ENCODE results near the gene C1QTNF7.

C1QTNF7 gene

GRCh38 chr4:15413010-15413622, 14.7 kb upstream of the C1QTNF7 start:
- TF ChIP-seq EZH2phosphoT487 (IDR thresholded peaks at IDR 0.05; ENCODE audit: low read depth) = no peak
- no peak for TF ChIP-seq CTCF (IDR thresholded peaks at IDR 0.05; ENCODE audit: low read depth, low read length)
- no peak overlapping the region for H3K4me2 ChIP-seq (ENCODE audit: low read length)
- H4K20me1 ChIP-seq (ENCODE audit: insufficient read depth, low read length) = no peaks in the 10 kb centered on the region
- H3K27ac ChIP-seq (ENCODE audit: low read length) = no peak overlapping the region
- no peak overlapping the region for H3K4me3 ChIP-seq (ENCODE audit: low read length)
- H3K27me3 ChIP-seq (ENCODE audit: low read depth, low read length) = no peaks in the 10 kb centered on the region
- peaks cover 34% of the 10 kb centered on the region for H3K4me1 ChIP-seq (ENCODE audit: low read length)
- H3K79me2 ChIP-seq (ENCODE audit: low read length) = no peaks in the 10 kb centered on the region
- no peak overlapping the region for H3K9ac ChIP-seq (ENCODE audit: low read length)
- no peaks in the 10 kb centered on the region for H3K9me3 ChIP-seq (ENCODE audit: insufficient read depth, low read length)
- H2AFZ ChIP-seq (ENCODE audit: low read depth, low read length) = no peak overlapping the region
- H3K36me3 ChIP-seq (replicated peaks; ENCODE audit: low read depth, low read length) = no peaks in the 10 kb centered on the region

- Histone ChIP-seq H3K9ac (ENCODE audit: low read length) (no peak overlapping the region), H3K9me3 (ENCODE audit: insufficient read depth, low read length) (no peaks in the 10 kb centered on the region), H3K4me1 (ENCODE audit: low read length) (peaks cover 34% of the 10 kb centered on the region), H3K27ac (ENCODE audit: low read length) (no peak overlapping the region), H2AFZ (ENCODE audit: low read depth, low read length) (no peak overlapping the region), H3K36me3 (replicated peaks; ENCODE audit: low read depth, low read length) (no peaks in the 10 kb centered on the region), H3K79me2 (ENCODE audit: low read length) (no peaks in the 10 kb centered on the region), H3K4me3 (ENCODE audit: low read length) (no peak overlapping the region), H4K20me1 (ENCODE audit: insufficient read depth, low read length) (no peaks in the 10 kb centered on the region), H3K27me3 (ENCODE audit: low read depth, low read length) (no peaks in the 10 kb centered on the region), H3K4me2 (ENCODE audit: low read length) (no peak overlapping the region)
- TF ChIP-seq EZH2phosphoT487 (IDR thresholded peaks at IDR 0.05; ENCODE audit: low read depth) (no peak), CTCF (IDR thresholded peaks at IDR 0.05; ENCODE audit: low read depth, low read length) (no peak)
Observed at GRCh38 chr4:15413623-15414019, 14.2 kb upstream of the C1QTNF7 start.

DNA sequence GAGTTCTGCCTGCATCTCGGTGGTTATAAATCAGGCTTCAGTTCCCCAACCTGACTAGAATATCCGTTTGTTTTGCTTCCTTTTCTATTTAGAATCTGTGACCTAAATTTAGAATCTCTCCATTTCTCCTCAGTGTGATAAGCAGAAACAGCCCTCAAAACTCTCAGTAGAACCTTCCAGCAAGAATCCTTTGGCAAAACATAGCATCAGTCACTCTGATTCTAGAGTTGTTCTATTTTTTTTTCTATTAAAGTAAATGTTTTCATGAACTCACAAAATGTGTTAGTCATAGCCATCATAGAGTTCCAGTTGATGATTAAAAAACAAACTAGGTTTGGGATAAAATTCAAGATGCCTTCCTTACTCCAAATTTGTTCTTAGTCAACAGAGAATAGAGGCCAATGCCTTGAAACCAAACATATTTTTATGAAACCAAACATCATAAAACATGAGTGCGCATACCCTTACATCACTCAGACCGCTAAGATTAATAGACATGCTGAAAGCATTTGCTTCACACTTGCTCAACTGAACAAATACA, 13.2 kb upstream of the C1QTNF7 start:
- Histone ChIP-seq H3K36me3 (replicated peaks; ENCODE audit: low read depth, low read length) (no peaks in the 10 kb centered on the region), H3K4me3 (ENCODE audit: low read length) (no peak overlapping the region), H3K27ac (ENCODE audit: low read length) (no peak overlapping the region), H3K79me2 (ENCODE audit: low read length) (no peaks in the 10 kb centered on the region), H3K4me2 (ENCODE audit: low read length) (peak overlapping the region; percentile 25; the same call in 1 of the 2 replicates), H3K4me1 (ENCODE audit: low read length) (peaks cover 34% of the 10 kb centered on the region), H3K9ac (ENCODE audit: low read length) (no peak overlapping the region), H3K27me3 (ENCODE audit: low read depth, low read length) (no peaks in the 10 kb centered on the region), H3K9me3 (ENCODE audit: insufficient read depth, low read length) (no peaks in the 10 kb centered on the region), H2AFZ (ENCODE audit: low read depth, low read length) (no peak overlapping the region), H4K20me1 (ENCODE audit: insufficient read depth, low read length) (no peaks in the 10 kb centered on the region)
- TF ChIP-seq EZH2phosphoT487 (IDR thresholded peaks at IDR 0.05; ENCODE audit: low read depth) (no peak), CTCF (IDR thresholded peaks at IDR 0.05; ENCODE audit: low read depth, low read length) (no peak)

DNA sequence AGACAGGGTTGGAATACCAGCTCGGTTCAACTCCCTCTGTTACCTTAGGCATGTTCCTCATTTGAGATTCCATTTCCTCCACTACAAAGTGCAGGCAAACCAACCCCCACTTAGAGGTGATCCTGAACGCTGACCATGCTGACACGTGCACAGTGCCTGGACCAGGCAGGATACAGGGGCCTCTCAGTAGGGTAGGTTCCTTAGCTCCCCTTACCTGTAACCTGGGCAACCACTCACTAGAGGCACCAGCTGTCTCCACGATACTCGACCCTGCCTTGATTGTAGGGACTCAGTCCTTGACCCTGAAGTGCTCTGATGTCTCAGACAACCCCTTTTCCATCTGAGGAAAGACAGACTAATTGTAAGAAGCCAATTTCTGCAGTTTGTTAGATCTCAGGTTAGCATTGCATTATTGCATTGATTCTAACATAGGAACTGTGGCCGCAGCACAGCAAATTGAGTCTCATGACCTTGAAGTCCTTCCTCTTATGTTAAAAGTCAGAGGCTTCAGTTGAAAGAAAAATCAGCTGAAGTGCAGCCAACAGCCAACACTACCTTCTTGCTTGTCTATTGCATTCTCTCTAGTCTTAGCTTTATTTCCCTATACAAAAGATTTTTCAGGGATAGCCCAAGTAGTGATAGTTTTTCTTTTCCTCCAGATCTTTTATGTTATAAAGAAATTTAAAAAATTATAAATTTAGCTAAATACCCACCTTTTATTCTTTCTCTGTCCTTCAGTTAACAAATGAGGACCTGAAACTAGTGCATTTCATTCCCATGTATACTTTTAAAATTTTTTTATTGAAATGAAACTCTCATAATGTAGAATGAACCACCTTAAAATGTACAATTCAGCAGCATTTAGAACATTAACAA, 11.2 kb upstream of the C1QTNF7 start:
- no peaks in the 10 kb centered on the region for H3K27me3 ChIP-seq (ENCODE audit: low read depth, low read length)
- TF ChIP-seq CTCF (IDR thresholded peaks at IDR 0.05; ENCODE audit: low read depth, low read length) (no peak), EZH2phosphoT487 (IDR thresholded peaks at IDR 0.05; ENCODE audit: low read depth) (no peak)
- peak overlapping the region; percentile 31 for H3K4me2 ChIP-seq (ENCODE audit: low read length)
- H3K79me2 ChIP-seq (ENCODE audit: low read length) = no peaks in the 10 kb centered on the region
- no peak overlapping the region for H2AFZ ChIP-seq (ENCODE audit: low read depth, low read length)
- peak overlapping the region; percentile 24 for H3K27ac ChIP-seq (ENCODE audit: low read length)
- H3K4me3 ChIP-seq (ENCODE audit: low read length) = no peak overlapping the region
- H3K9ac ChIP-seq (ENCODE audit: low read length) = no peak overlapping the region
- no peaks in the 10 kb centered on the region for H3K36me3 ChIP-seq (replicated peaks; ENCODE audit: low read depth, low read length)
- H3K9me3 ChIP-seq (ENCODE audit: insufficient read depth, low read length) = no peaks in the 10 kb centered on the region
- no peaks in the 10 kb centered on the region for H4K20me1 ChIP-seq (ENCODE audit: insufficient read depth, low read length)
- peaks cover 23% of the 10 kb centered on the region for H3K4me1 ChIP-seq (ENCODE audit: low read length)

All from OCI-LY3 (cell line).